HG03378 (cell line): ENCODE data around the gene GNG3.
"Not testable (repeated sequence)": the region's sequence is repeated elsewhere in the genome, so short reads cannot be mapped to it uniquely, and the experiment has no call there.

ENCODE experiments used
- ATAC-seq: cut with Tn5 transposase; IDR thresholded peaks from one replicate; pipeline ENCODE4 v1.9.1; 2021; ENCODE audit warnings: mild to moderate bottlenecking, moderate library complexity; ENCODE audit not compliant: unreplicated experiment

Gene GNG3

DNA sequence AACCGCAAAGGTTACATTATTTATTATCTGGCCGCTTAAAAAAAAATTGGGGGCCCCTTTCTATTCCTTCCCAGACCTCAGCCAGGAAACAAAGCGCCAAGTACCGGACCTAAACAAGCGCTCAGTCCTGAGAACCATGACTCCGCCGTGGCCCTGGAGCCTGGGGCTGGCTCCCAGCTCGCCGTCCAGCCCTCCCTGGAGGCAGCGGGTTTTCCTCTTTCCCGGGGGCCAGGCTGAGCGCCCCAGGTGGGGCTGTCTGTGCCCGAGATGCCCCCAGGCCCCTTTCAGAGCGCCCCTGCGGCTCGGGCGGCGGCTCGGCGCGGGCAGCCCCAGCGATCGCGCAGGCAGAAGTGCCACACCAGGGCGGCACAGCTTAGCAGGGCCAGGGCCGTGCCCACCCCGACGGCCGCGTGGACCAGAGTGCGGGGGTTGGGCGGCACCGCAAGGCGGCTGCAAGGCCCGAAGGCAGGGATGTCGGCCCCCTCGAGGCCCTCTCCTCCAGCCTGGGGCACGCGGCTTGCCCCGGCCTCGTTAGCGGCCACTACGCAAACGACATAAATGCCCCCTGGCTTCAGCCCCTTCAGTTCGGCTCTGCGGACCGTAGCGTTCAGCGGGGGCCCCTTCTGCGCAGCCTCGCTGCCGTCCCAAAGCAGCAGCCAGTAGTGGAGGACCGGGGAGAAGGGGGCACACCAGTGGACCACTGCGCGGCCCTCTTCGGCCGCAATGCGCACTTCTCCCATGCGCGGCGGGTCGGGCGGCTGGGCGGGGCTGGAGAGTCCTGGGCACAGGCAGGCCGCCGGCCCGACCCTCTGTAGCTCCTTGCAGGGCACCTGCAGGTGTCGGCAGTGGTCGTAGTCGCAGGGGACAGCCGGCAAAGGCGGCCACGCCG lies 19.7 kb upstream of the GNG3 start:
- no peak for ATAC-seq

DNA sequence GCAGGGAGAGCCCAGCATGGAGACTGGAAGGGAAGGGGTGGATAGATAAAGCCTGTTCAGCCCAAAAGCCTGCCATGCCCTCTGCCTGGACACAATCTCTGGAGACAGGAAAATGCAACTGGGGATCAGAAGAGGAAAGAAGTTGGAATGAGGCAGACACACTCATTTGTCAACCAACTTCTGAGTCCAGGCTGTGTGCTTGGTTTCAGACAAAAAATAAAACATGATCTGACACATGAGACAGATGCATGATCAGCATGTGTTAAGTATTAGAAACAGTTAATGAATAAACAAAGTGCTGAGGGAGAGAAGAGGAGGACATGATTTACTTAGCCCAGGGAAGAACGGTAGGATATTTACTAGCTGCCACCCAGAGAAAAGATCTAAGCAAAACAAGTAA lies 19.0 kb upstream of the GNG3 start:
- no peak for ATAC-seq

- no peak for ATAC-seq
Measured at GRCh38 chr11:62689421-62690183, 17.9 kb upstream of the GNG3 start, which contains the start of gene LRRN4CL. Gene LRRN4CL (minus strand): TSS chr11:62689530. CDS start chr11:62688508, 1,022 bp downstream.

- not testable (repeated sequence) for ATAC-seq
Measured at GRCh38 chr11:62693624-62694023, 13.9 kb upstream of the GNG3 start.

GRCh38 chr11:62694455-62695167 lies 12.9 kb upstream of the GNG3 start:
- no peak for ATAC-seq

DNA sequence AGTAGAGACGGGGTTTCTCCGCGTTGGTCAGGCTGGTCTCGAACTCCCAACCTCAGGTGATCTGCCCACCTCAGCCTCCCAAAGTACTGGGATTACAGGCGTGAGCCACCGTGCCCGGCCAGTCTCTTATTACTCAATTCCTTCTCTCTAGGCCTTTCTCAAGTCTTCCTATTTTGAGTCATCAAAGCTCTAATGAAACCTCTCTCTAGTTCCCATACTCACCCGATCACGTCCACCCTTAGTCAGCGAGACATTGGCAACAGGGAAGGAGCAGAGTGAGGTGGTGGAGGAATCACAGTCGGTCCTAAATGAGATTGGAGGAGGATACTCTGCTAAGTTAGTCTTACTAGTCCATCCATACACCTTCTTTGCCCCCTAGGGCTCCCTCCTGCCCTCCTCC lies 5.2 kb upstream of the GNG3 start:
- ATAC-seq = no peak

DNA sequence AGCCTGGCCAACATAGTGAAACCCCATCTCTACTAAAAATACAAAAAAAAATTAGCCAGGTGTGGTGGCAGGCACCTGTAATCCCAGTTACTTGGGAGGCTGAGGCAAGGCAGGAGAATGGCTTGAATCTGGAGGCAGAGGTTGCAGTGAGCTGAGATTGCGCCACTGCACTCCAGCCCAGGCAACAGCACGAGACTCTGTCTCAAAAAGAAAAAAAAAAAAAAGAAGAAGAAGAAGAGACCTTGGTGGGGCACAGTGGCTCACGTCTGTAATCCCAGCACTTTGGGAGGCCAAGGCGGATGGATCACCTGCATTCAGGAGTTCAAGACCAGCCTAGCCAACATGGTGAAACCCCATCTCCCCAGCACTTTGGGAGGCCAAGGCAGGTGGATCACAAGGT lies 3.6 kb upstream of the GNG3 start:
- not testable (repeated sequence) for ATAC-seq

GRCh38 chr11:62705413-62705812 lies 2.1 kb upstream of the GNG3 start:
- no peak for ATAC-seq

GRCh38 chr11:62705880-62706849 lies 1.3 kb upstream of the GNG3 start:
- no peak for ATAC-seq

DNA sequence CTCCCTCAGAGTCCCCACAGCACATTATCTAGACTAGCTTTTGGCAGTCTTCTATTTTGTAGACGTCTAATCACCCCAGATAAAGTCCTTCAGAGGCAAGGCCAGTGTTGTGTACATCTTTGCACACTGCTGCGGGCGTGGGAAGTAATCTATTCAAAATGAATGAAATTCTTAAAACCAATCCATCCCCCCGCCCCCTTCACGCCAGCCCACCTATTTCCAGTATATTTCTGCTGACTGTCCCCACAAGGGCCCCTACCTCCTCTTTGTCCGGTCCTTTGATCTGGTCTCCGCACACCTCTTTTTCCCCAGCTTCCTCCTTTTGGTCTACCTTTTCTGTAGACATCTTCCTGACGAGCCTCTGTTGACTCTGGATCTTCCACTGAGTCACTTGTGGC lies 627 bp upstream of the GNG3 start:
- no peak for ATAC-seq

DNA sequence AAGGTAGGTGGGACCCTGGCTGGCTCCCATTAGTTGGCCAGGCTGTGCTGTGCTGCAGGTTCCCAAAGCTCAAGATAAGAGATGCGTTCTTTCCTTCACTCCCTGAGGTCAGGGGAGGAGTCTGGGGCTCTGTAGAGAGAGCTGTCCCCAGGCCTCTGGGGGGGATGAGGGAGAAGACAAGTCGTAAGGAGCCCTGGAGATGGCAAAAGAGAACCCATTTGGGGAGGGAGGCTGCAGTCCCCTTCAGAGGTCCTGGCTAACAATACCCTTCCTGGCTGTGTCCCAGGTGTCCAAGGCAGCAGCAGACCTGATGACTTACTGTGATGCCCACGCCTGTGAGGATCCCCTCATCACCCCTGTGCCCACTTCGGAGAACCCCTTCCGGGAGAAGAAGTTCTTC lies 916 bp downstream of the GNG3 start:
- no peak for ATAC-seq

GRCh38 chr11:62708793-62709192 lies 1.3 kb downstream of the GNG3 start:
- no peak for ATAC-seq

GRCh38 chr11:62709247-62710000 lies 1.9 kb downstream of the GNG3 start:
- peak; percentile 61 for ATAC-seq

- no peak for ATAC-seq
Measured at GRCh38 chr11:62710001-62710345, 2.5 kb downstream of the GNG3 start.

- no peak for ATAC-seq
Measured at GRCh38 chr11:62712276-62712812, 4.9 kb downstream of the GNG3 start.

DNA sequence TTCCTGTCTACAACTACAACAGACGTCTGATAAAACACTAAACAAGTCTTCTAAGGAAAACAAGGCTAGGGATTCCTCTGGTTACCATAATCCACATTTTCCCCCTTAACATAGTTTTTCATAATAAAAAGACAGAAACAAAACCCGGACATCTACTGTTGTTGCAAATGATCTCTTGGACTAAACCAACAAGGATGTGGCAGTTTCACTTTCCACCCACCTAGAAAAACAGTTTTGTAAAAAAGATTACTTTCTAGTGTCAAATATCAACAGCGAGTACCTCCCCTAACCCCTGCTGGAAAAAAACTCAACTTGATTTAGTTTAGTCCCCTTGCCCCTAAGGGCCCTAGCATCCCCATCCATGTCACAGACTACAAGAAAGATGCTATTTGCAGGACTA lies 5.4 kb downstream of the GNG3 start:
- no peak for ATAC-seq

DNA sequence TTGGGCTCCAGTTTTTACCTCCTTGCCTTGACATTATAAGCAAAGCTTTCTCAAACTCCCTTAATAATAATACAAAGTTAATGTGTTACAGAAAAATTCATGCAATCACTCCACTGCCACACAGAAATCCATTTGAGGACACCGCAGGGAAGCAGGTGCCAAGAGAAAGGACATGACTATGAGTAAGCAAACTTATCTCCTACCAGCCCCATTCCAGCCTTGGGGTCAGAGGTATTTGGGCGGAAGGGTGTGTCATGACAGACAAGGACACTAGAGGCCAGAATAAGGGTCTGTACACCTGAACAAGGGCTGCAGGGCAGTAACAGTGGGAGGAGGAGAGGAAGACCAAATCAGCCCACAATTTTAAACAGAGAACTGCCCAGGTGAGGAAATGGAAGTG lies 5.9 kb downstream of the GNG3 start:
- ATAC-seq = no peak

- ATAC-seq = no peak
Measured at GRCh38 chr11:62715150-62716130, 8.0 kb downstream of the GNG3 start.
